Thoracic aorta (tissue), 2 donors: ENCODE data around the gene SIGLEC11. TPM values are rescaled to one million over a fixed set of nuclear protein-coding genes. Genes with fewer than 3 reads are reported as not detected.
A peak's percentile ranks its signal among the peaks of the same experiment; 100 is the strongest.

ENCODE experiments used
- ATAC-seq: fragments of 150-250 bp; one replicate; pipeline ENCODE4 v1.8.0; 2017; ENCODE audit warnings: low read depth; ENCODE audit not compliant: insufficient number of reproducible peaks, low FRiP score
- DNase-seq: peaks from one replicate; pipeline ENCODE4 v3.0.0-alpha.2; 2020; ENCODE audit warnings: low spot score
- H3K27ac ChIP-seq, 2 donors: fragments of 200-600 bp; sonication (generic); 1 replicate in 1 of 2; 2 replicates in 1 of 2; pipeline ENCODE4 v1.5.1; 2016; ENCODE audit warnings: mild to moderate bottlenecking in 2 of 2, moderate library complexity in 2 of 2
- H3K27me3 ChIP-seq: fragments of 200-600 bp; sonication (generic); replicated peaks from 2 replicates; pipeline ENCODE4 v1.6.0; 2016; ENCODE audit warnings: mild to moderate bottlenecking; ENCODE audit not compliant: insufficient read depth
- H3K36me3 ChIP-seq: fragments of 200-600 bp; sonication (generic); one replicate; pipeline ENCODE4 v1.5.1; 2016
- H3K4me1 ChIP-seq, 2 donors: fragments of 200-600 bp; sonication (generic); 1 replicate in 1 of 2; 2 replicates in 1 of 2; pipeline versions ENCODE4 v1.5.1 to v1.6.0; 2016; ENCODE audit warnings: low read depth in 2 of 2, mild to moderate bottlenecking in 1 of 2; ENCODE audit not compliant: control insufficient read depth in 1 of 2
- H3K4me3 ChIP-seq: fragments of 200-600 bp; sonication (generic); 2 replicates; pipeline ENCODE4 v1.5.1; 2016; ENCODE audit warnings: mild to moderate bottlenecking
- H3K9me3 ChIP-seq: fragments of 200-600 bp; sonication (generic); 2 replicates; pipeline ENCODE4 v1.5.1; 2016
- CTCF ChIP-seq: fragments of 200-600 bp; sonication (generic); IDR thresholded peaks from one replicate; pipeline ENCODE4 v1.5.1; 2019; ENCODE audit warnings: antibody characterized with exemption
- total RNA-seq, 2 donors: library from RNA; depleted of rRNA; stranded (reverse); fragments of >200 nt; gene quantifications; one replicate each; pipeline versions ENCODE4 v1.1.0 to v1.2.3, GENCODE V29; 2016

The SIGLEC11 gene
- total RNA-seq, 2 donors from 2014 or later: 2.8 to 10.0 TPM

DNA sequence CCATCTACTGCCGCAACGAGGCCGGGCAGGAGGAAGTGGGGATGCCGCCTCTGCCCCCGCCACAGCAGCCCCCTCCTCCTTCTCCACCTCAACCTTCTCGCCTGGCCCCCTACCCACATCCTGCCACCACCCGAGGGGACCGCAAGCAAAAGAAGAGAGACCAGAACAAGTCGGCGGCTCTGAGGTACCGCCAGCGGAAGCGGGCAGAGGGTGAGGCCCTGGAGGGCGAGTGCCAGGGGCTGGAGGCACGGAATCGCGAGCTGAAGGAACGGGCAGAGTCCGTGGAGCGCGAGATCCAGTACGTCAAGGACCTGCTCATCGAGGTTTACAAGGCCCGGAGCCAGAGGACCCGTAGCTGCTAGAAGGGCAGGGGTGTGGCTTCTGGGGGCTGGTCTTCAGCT lies 28.2 kb downstream of the SIGLEC11 start:
- DNase-seq: no peak

DNA sequence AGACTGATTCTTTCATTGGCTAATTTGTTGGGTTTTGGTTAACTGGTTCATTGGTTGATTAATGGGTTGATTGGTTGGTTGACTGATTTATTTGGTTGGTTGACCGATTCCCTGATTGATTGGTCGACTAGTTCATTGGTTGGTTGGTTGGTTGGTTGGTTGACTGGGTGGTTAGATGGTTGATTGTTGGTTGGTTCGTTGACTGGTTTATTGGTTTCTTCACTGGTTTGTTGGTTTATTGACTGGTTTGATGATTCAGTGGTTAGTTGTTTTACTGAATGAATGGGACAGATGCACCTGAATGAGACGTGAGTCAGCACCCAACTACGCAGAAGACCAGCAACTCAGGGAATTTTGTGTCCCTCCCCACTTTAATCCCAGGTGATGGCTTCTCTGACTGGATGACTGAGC lies 28.9 kb downstream of the SIGLEC11 start:
- Histone ChIP-seq H3K9me3 (no peaks in the 10 kb centered on the region), H3K4me3 (no peak overlapping the region), H3K4me1 (peaks cover 9 to 21% of the 10 kb centered on the region in 2 donors), H3K27me3 (no peaks in the 10 kb centered on the region), H3K36me3 (peaks cover 5% of the 10 kb centered on the region), H3K27ac (no peak overlapping the region)
- DNase-seq (no peak), ATAC-seq (no peak)
- TF ChIP-seq CTCF: no peak

More for the DNA sequence above, 28.2 kb downstream of the SIGLEC11 start:
- TF ChIP-seq CTCF: no peak
- Histone ChIP-seq H3K4me1 (peaks cover 4 to 14% of the 10 kb centered on the region in 2 donors), H3K27ac (no peak overlapping the region), H3K9me3 (no peaks in the 10 kb centered on the region), H3K27me3 (no peaks in the 10 kb centered on the region), H3K36me3 (no peaks in the 10 kb centered on the region), H3K4me3 (no peak overlapping the region)
- no peak for ATAC-seq

DNA sequence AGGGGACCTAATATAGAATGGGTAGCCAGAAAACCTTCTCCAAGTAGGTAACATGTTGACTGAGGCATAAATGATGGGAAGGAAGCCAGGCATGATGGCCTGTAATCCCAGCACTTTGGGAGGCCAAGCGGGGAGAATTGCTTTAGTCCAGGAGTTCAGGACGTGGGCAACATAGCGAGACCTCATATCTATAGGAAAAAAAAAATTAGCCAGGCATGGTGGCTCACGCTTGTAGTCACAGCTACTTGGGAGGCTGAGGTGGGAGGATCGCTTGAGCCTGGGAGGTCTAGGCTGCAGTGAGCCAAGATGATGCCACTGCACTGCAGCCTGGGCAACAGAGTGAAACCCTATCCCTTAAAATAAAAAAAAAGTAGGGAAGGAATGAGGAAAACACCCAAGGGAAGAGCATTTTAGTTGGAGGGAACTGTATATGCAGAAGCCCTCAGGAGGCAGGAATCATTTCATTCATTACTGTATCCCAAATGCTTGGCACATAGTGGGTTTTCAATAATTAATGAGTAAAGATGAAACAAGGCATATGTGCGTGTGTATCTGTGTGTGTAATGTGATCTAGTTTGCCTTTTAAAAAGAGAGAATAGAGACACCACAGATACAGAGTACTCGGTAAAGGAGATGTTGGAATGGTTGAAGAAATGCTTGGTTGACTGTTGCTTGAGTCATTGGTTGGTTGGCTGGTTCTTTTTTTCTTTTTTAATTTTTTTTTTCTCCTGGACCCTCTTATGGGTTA lies 29.5 kb downstream of the SIGLEC11 start:
- Histone ChIP-seq H3K9me3 (no peaks in the 10 kb centered on the region), H3K27me3 (no peaks in the 10 kb centered on the region), H3K36me3 (peaks cover 6% of the 10 kb centered on the region), H3K27ac (no peak overlapping the region), H3K4me1 (peaks cover 10 to 25% of the 10 kb centered on the region in 2 donors), H3K4me3 (no peak overlapping the region)
- no peak for TF ChIP-seq CTCF
- no peak for DNase-seq
- no peak for ATAC-seq

DNA sequence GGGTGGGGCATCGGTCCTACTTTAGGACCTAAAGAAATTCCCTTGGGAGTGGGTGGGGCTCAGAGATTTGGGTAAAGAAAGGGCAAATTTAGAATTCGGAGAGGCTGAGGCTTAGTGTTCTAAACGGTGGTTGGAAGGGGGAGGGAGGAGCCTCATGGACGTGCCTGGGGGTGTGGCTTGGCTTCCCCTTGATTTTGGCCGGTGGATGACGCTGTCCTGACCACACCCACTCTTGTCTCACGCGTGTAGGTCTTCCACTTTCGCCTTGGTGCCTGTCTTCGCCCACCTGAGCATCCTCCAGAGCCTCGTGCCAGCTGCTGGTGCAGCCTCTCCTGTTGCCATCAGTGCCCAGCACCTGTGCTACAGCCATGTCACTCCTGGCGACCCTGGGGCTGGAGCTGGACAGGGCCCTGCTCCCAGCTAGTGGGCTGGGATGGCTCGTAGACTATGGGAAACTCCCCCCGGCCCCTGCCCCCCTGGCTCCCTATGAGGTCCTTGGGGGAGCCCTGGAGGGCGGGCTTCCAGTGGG lies 30.4 kb downstream of the SIGLEC11 start:
- no peak for TF ChIP-seq CTCF
- Histone ChIP-seq H3K4me3 (peak overlapping the region; percentile 95), H3K36me3 (peaks cover 7% of the 10 kb centered on the region), H3K9me3 (no peaks in the 10 kb centered on the region), H3K4me1 (peaks cover 10 to 25% of the 10 kb centered on the region in 2 donors), H3K27me3 (no peaks in the 10 kb centered on the region), H3K27ac (peak overlapping the region; percentile 82 to 91)
- DNase-seq: no peak
- ATAC-seq: no peak

- Histone ChIP-seq H3K27ac (peak overlapping the region; percentile 82 to 91), H3K27me3 (no peaks in the 10 kb centered on the region), H3K36me3 (peaks cover 9% of the 10 kb centered on the region), H3K4me3 (peak overlapping the region; percentile 95), H3K4me1 (peaks cover 10 to 25% of the 10 kb centered on the region in 2 donors), H3K9me3 (no peaks in the 10 kb centered on the region)
- no peak for TF ChIP-seq CTCF
- ATAC-seq (peak; percentile 88), DNase-seq (peak; percentile 84)
These were observed 31.1 kb downstream of the SIGLEC11 start for GRCh38 chr19:49929611-49930482.
